GM08714 (cell line): Measurements from ENCODE around the gene GEMIN5.
"Not testable (repeated sequence)": the region's sequence is repeated elsewhere in the genome, so short reads cannot be mapped to it uniquely, and the experiment has no call there.

Source experiments
- H3K4me3 ChIP-seq: fragments of 200-500 bp; sonication (Bioruptor generic); 2 replicates; pipeline ENCODE4 v1.5.1; 2014; ENCODE audit warnings: mild to moderate bottlenecking, low read length, inconsistent platforms
- ZNF274 ChIP-seq: IDR thresholded peaks from 2 replicates; pipeline ENCODE4 v1.6.1; 2012; ENCODE audit warnings: mild to moderate bottlenecking, low read depth, low read length

GEMIN5 gene

DNA sequence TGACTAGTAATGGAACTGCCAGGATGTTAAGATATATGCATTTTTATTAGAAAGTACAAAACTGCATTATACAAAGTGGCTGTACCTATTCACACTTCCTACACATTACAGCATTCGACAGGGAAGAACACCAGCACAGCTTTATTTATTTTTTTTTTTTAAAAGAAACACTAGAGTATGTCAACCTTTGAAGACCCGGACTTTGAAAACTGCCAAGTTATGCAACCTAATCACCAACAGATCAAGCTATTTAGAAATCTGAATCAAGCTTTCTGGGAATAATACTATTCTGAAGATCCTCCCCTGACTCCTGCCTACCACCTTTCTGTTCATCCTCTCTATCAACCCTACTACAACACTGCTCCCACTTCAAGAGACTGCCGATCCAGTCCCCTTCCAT lies 4.5 kb downstream of the GEMIN5 start:
- no peak overlapping the region for H3K4me3 ChIP-seq
- no peak for TF ChIP-seq ZNF274

DNA sequence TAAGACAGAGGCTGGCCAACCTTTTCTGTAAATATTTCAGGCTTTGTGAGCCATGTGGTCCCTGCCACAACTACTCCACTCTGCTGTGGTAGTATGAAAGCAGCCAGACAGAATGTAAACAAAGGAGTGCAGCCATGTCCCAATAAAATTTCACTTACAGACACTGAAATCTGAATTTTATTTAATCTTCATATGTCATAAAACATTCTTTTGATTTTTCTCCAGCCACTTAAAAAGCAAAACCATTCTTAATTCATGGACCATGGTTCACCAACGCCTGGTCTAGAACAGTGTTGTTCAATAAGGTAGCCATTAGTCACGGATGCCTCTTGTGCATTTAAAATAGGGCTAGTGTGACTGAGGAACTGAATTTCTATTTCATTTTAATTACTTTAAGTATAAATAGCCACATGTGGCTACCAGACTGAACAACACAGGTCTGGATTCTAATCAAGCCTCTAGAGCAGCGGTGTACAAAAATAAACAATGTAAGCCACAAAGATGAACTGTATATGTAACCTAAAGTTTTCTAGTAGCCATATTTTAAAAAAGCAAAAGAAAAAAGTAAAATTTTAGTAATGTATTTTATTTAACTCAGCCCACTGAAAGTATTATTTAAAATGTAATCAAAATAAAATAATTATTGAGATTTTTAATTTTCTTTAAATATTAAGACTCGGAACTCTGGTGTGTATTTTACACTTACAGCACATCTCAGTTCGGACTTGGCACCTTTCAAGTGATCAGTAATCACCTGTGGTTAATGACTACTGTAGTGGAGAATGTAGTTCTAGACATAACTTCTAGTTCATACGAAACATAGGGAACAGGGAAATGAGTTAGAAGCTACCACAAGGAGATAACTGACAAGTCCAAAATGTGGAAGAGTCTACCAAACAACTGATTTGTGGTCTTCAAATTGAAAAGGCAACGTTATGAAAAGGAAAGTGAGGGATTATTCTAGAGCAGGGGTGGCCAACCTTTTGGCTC lies 14.3 kb downstream of the GEMIN5 start:
- H3K4me3 ChIP-seq: no peak overlapping the region
- no peak for TF ChIP-seq ZNF274

DNA sequence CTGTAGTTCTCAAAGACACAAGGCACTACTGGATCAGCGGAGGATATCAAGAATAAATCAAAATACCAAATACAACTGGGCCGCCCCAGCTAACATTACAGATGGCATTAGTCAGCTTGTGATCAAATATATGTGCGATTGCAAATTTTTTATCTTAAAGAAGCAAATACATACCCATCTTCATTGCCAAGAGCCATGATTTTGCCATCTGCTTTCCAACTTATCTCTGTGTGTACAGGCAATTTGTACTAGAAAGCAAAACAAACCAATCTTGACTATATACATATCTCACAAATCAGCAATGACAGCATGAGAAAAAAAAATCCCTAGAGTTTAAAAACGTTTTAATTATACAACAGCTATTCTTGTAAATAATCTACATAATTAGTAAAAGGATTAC lies 20.3 kb downstream of the GEMIN5 start:
- no peak for TF ChIP-seq ZNF274
- no peak overlapping the region for H3K4me3 ChIP-seq

GRCh38 chr5:154916874-154917273 lies 21.1 kb downstream of the GEMIN5 start:
- no peak for TF ChIP-seq ZNF274
- no peak overlapping the region for H3K4me3 ChIP-seq

- H3K4me3 ChIP-seq: not testable (repeated sequence)
These were observed 32.4 kb downstream of the GEMIN5 start for GRCh38 chr5:154905601-154906000.

GRCh38 chr5:154901913-154902312 lies 36.1 kb downstream of the GEMIN5 start:
- no peak for TF ChIP-seq ZNF274
- no peak overlapping the region for H3K4me3 ChIP-seq

DNA sequence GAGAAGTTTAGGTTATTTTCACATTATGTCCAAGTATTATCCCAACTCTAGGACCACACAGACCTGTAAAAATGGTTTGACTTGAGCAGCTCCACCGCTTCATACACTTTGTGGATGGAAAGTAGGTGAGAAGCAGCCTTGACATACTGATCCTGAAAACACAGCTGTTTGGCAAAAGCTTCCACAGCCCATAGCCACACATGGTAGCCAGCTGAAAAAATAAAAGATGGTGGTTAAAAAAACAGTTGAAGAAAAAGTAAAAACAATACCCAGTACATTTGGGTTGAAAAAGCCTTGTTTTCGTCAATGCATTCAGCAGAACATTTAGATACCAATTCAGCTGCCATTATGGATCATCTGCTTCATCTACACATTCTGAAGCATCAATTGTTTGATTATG lies 36.7 kb downstream of the GEMIN5 start:
- TF ChIP-seq ZNF274: no peak
- H3K4me3 ChIP-seq: no peak overlapping the region

DNA sequence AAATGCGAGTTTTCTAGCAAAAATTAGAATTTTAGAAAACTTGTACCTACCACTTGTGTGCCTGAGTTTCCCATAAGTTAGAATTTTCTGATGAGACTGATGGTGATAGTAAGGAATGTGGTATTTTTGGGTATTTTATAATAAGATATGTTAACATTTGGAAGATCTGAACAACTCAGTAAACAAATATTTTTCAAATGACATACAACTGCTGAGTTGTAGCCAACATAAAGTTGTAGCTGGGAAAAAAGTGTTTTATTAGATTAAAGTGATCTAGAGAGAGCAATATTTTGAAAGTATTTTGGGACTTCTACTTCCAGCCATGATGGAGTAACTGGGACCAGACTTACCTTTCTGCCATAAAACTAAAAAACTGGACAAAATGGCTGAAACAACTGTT lies 37.9 kb downstream of the GEMIN5 start:
- no peak for TF ChIP-seq ZNF274
- no peak overlapping the region for H3K4me3 ChIP-seq

DNA sequence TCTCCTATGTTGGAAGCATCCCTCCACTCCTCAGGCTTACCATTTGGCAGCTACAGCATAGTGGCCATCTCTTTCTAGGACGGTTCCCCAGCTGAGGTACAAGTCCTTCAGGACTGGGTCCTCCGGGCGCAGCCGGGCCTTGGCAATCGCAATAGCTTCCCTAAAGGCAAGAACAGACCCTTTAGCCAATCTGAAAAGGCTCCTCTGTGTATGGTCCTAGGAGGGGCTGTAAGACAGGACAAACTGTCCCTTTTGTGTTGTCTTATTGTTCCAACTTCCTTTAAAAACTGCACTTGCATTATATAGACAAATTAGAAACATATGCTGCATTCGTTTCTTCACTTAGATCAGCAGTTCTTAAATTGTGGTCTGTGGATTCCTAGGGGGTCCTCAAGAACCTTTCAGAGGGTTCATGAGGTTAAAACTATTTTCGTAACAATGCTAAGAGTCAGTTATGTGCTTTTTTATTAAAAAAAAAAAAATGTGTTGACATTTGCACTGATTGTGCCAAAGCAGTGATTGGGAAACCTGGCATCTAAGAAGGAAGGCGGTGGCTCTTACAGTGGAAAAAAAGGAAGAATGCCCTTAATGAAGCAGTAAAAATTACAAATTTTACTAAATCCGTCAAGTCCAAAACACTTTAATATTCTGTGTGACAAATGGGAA lies 38.7 kb downstream of the GEMIN5 start:
- no peak for TF ChIP-seq ZNF274
- H3K4me3 ChIP-seq: no peak overlapping the region

DNA sequence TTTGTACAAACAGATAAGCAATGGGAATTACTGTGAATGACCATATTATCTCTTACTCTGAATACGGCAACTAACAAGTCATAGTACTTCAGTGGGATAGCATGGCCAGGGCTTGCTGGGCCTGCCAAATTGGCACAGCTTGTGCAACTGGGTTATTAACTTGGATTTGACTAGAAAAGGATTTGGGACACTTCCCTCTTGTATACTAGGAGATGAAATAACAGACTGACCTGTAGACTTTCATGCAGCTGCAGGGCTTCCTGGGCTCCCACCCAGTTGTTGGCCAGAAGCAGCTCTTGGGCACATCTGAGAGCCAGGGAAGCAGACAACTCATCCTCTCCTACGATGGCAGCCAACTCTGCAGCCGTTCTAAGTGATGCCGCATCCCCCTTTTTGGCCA lies 39.8 kb downstream of the GEMIN5 start:
- no peak overlapping the region for H3K4me3 ChIP-seq
- TF ChIP-seq ZNF274: no peak

GRCh38 chr5:154896562-154897165 lies 41.3 kb downstream of the GEMIN5 start:
- no peak for TF ChIP-seq ZNF274
- H3K4me3 ChIP-seq: no peak overlapping the region

DNA sequence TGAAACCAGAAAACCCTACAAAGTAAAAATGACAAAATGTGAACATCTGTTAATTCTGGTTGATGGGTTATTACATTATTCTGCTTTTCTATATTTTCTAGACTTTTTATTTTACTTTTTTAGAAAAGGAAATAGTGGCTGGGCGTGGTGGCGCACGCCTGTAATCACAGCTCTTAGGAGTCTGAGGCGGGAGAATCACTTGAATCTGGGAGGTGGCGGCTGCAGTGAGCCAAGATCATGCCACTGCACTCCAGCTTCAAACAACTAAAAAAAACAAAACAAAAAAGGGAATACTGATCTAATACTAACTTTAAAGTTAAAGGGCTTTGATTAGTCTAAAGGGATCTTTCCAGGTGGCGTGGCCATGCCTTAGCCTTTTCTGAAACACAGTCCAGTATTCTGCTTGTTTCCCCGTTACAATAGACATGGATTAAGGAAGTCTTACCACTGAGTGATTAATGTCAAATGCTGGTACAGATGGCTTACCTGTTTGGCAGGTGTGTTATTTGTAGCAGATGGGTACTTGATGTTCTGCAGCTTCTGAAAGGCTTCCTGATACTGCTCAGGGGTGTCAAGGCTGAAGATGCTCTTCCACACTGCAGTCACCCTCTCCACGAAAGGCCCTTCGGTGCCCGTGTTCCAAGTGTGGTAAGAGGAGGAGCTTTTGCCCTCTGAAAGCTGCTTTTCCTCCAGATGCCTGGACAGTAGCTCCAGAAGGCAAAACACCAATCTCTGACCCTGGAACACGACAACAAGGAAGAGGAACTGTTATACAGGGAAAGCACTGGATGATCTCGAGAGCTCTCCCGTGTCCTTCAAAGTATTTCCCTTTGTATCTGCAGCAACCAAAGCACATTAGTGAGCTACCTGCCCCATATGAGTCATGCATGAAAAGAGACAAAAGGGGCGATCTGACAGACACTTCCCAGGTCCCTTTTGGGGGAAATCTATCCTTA lies 42.1 kb downstream of the GEMIN5 start:
- H3K4me3 ChIP-seq: no peak overlapping the region
- no peak for TF ChIP-seq ZNF274

DNA sequence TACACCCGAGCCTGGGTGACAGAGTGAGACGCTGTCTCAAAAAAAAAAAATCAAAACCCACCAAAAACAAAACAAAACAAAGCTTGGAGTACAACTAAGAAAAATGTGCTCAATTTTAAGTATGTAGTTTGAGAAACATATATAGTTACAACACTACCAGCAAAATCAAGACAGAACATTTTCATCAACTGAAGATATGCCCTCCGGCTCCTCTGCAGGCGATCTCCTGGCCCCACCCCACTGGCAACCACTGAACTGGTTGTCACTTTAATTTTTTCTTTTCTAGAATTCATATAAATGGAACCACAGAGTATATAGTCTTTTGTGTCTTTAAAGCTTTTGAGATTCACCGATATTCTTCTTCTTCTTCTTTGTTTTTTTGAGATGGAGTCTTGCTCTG lies 44.6 kb downstream of the GEMIN5 start:
- H3K4me3 ChIP-seq: no peak overlapping the region
- TF ChIP-seq ZNF274: no peak

DNA sequence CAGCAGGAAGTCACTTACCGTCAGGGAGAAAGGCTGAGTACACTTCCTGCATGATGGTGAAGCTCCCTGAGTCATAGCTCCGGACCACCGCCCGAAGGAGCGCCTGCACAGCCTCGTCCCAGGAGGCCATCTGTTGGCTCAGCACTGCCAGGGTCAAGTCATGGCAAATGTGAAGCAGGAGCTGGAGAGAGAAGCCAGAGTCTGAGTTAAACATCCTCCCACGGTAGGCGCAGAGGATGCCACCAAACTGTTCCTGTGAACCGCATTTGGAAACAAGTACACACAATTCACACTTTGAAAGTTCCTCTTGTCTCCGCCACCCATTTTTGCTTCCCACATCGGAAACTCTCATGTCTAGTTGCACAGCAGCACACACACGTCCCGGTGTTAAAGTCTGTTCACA lies 45.6 kb downstream of the GEMIN5 start:
- H3K4me3 ChIP-seq: no peak overlapping the region
- no peak for TF ChIP-seq ZNF274

DNA sequence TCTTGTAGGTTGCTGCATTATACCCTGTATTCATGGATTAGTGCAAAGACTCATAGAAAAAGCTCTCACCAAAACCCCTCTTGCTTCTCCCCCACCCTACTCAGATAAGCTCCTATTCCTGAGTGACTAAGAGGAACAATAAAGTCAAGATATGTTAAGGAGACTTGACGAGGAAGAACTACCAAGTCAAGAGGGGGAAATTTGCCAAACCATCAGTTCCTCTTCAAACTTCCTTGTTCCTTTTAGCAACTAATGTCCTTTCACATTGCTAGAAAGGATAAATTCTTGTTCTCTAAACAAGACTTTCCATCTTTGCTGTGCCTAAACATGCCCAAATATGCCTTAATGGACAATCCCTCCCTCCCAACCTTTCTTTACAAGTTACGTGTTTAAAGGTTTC lies 52.6 kb downstream of the GEMIN5 start:
- H3K4me3 ChIP-seq: no peak overlapping the region
- no peak for TF ChIP-seq ZNF274
